ENCODE results near the gene AK5. TPM values are rescaled to one million over a fixed set of nuclear protein-coding genes. Genes with fewer than 3 reads are reported as not detected.
A peak's percentile ranks its signal among the peaks of the same experiment; 100 is the strongest.

The AK5 gene
- total RNA-seq, 1 donor from 2014 or later = 27.8 TPM

- DNase-seq = no peak
Measured at GRCh38 chr1:77594366-77595112, 312.7 kb downstream of the AK5 start.

- no peak for DNase-seq
Measured at GRCh38 chr1:77597310-77597709, 315.5 kb downstream of the AK5 start.

- DNase-seq = peak; percentile 3
Measured at GRCh38 chr1:77605246-77606026, 323.6 kb downstream of the AK5 start.

- no peak for DNase-seq
Measured at GRCh38 chr1:77608893-77609292, 327.1 kb downstream of the AK5 start.

Small RNA genes within 50 kb of the gene (small RNA-seq; reads per million reads assigned to genes)
- not detected for gene RNU7-8P

Other genes starting within 250 kb of the AK5 start
- gene PIGK, start 62.6 kb upstream of the AK5 start, total RNA-seq = 30.7 TPM